Neural cell (in vitro differentiated cells): Measurements from ENCODE around the gene LRRC27. TPM values are rescaled to one million over a fixed set of nuclear protein-coding genes. Genes with fewer than 3 reads are reported as not detected.

ENCODE experiments used
- H2AFZ ChIP-seq: fragments of 200-600, 300-800 bp; sonication (generic), shearing (Covaris generic); 2 replicates; pipeline ENCODE4 v1.6.0; 2014; ENCODE audit warnings: low read depth, mild to moderate bottlenecking, antibody characterized with exemption, low read length, moderate library complexity
- H3F3A ChIP-seq: fragments of 200-600 bp; shearing (Covaris generic); 2 replicates; pipeline ENCODE4 v1.6.1; 2016; ENCODE audit warnings: mild to moderate bottlenecking, moderate library complexity, mixed read lengths, antibody characterized with exemption, low read length; ENCODE audit not compliant: insufficient read depth, poor library complexity, severe bottlenecking
- H3K27ac ChIP-seq: fragments of 200-600, 300-800 bp; sonication (generic), shearing (Covaris generic); 2 replicates; pipeline ENCODE4 v1.5.1; 2014; ENCODE audit warnings: mild to moderate bottlenecking, low read length, moderate library complexity
- H3K27me3 ChIP-seq: fragments of 300-800, 200-600 bp; sonication (generic), shearing (Covaris generic); 2 replicates; pipeline ENCODE4 v1.6.0; 2014; ENCODE audit warnings: mild to moderate bottlenecking, low read depth, low read length, moderate library complexity; ENCODE audit not compliant: insufficient read depth
- H3K36me3 ChIP-seq: fragments of 300-800, 200-600 bp; sonication (generic), shearing (Covaris generic); 2 replicates; pipeline ENCODE4 v1.5.1; 2014; ENCODE audit warnings: mild to moderate bottlenecking, antibody characterized with exemption, low read length, moderate library complexity; ENCODE audit not compliant: insufficient read depth
- H3K4me2 ChIP-seq: fragments of 300-800, 200-600 bp; sonication (generic), shearing (Covaris generic); 2 replicates; pipeline ENCODE4 v1.6.0; 2014; ENCODE audit warnings: mild to moderate bottlenecking, low read length
- H3K4me3 ChIP-seq: fragments of 300-800, 200-600 bp; sonication (generic), shearing (Covaris generic); 2 replicates; pipeline ENCODE4 v1.5.1; 2014; ENCODE audit warnings: mild to moderate bottlenecking, low read length, moderate library complexity
- H3K79me2 ChIP-seq: fragments of 200-600 bp; shearing (Covaris generic); replicated peaks from 2 replicates; pipeline ENCODE4 v1.6.0; 2014; ENCODE audit warnings: mild to moderate bottlenecking, low read length, moderate library complexity; ENCODE audit not compliant: insufficient read depth
- H3K9ac ChIP-seq: fragments of 300-800, 200-600 bp; sonication (generic), shearing (Covaris generic); 2 replicates; pipeline ENCODE4 v1.6.1; 2016; ENCODE audit warnings: mild to moderate bottlenecking, low read length, mixed read lengths
- H3K9me2 ChIP-seq: fragments of 200-600 bp; shearing (Covaris generic); 2 replicates; pipeline ENCODE4 v1.6.1; 2016; ENCODE audit warnings: mild to moderate bottlenecking, low read length, mixed read lengths; ENCODE audit not compliant: insufficient read depth
- H3K9me3 ChIP-seq: fragments of 200-600, 300-800 bp; sonication (generic), shearing (Covaris generic); 2 replicates; pipeline ENCODE4 v1.6.1; 2016; ENCODE audit warnings: mild to moderate bottlenecking, mixed run types, low read length, moderate library complexity, mixed read lengths
- H4K20me1 ChIP-seq: fragments of 200-600 bp; shearing (Covaris generic); 2 replicates; pipeline ENCODE4 v1.6.1; 2016; ENCODE audit warnings: mild to moderate bottlenecking, mixed run types; ENCODE audit not compliant: insufficient read depth
- EP300 ChIP-seq: fragments of 450-650 bp; conservative IDR thresholded peaks from 2 replicates; pipeline ENCODE4 v1.6.1; 2014; ENCODE audit warnings: antibody characterized with exemption, mild to moderate bottlenecking, moderate library complexity; ENCODE audit not compliant: poor library complexity, severe bottlenecking
- EZH2 ChIP-seq: fragments of 200-600, 300-800 bp; shearing (Covaris generic), sonication (generic); IDR thresholded peaks from 2 replicates; pipeline ENCODE4 v1.6.1; 2014; ENCODE audit warnings: antibody characterized with exemption, low read length, borderline replicate concordance, mild to moderate bottlenecking; ENCODE audit not compliant: insufficient read depth, poor library complexity, severe bottlenecking
- MXI1 ChIP-seq: fragments of 450-650 bp; conservative IDR thresholded peaks from 2 replicates; pipeline ENCODE4 v1.6.1; 2014; ENCODE audit warnings: antibody characterized with exemption, mild to moderate bottlenecking; ENCODE audit not compliant: poor library complexity, severe bottlenecking
- POLR2AphosphoS5 ChIP-seq: IDR thresholded peaks from 2 replicates; pipeline ENCODE4 v1.6.1; 2012
- RAD21 ChIP-seq: fragments of 450-650 bp; conservative IDR thresholded peaks from 2 replicates; pipeline ENCODE4 v1.6.1; 2014; ENCODE audit warnings: antibody characterized with exemption, mild to moderate bottlenecking, moderate library complexity
- REST ChIP-seq: IDR thresholded peaks from 2 replicates; pipeline ENCODE4 v1.6.1; 2012; ENCODE audit warnings: borderline replicate concordance
- SMC3 ChIP-seq: fragments of 450-650 bp; conservative IDR thresholded peaks from 2 replicates; pipeline ENCODE4 v1.6.1; 2014; ENCODE audit warnings: antibody characterized with exemption, mild to moderate bottlenecking, moderate library complexity; ENCODE audit not compliant: poor library complexity
- TAF1 ChIP-seq: IDR thresholded peaks from 2 replicates; pipeline ENCODE4 v1.6.1; 2012; ENCODE audit warnings: low read depth
- polyA plus RNA-seq: library from polyadenylated mRNA; depleted of rRNA; stranded (reverse); fragments of >200 nt; gene quantifications from 2 replicates; pipeline ENCODE4 v1.2.3, GENCODE V29; 2014
- TF ChIP-seq, protein P1 (sequence below): fragments of 450-650 bp; IDR thresholded peaks from 2 replicates; pipeline ENCODE4 v1.5.1; 2014; ENCODE audit warnings: antibody characterized with exemption, mild to moderate bottlenecking, moderate library complexity; ENCODE audit not compliant: poor library complexity, severe bottlenecking

The LRRC27 gene
- polyA plus RNA-seq, 1 donor from 2014 or later = 26.7 TPM

DNA sequence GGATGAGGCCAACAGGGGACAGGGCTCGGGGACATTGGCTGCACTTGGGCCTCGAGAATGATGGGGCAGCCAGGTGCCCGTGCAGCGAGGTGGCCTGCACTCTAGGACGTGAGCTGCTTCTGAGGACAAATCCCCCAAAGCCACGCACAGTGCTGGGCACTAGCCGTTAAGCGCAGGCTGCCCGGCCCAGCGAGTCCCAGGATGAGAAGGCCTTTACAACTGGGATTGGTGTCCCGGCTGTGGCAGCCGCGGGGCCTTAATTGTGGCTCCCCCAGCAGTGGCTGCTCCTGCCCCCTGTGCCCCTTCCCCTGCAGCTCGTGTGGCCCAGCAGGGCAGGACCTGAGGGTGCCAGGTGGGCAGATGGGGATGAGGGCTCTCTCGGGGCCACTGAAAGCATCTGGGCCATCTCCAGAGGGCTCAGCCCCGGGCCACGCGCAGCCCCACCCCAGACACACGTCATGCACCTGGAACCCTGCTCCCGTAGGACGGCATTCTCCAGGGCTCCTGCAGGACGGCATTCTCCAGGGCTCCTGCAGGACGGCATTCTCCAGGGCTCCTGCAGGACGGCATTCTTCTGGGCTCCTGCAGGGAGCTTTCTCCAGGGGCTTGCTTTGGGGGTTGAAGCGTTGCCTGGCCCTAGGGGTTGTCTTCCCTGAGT is 71.6 kb downstream of the LRRC27 start:
- H3K9me2 ChIP-seq = no peaks in the 10 kb centered on the region
- no peak overlapping the region for H3K27ac ChIP-seq
- no peak overlapping the region for H3K4me2 ChIP-seq
- H3K36me3 ChIP-seq = no peaks in the 10 kb centered on the region
- H3K4me3 ChIP-seq = no peak overlapping the region
- no peaks in the 10 kb centered on the region for H3K79me2 ChIP-seq
- H3K9me3 ChIP-seq = no peaks in the 10 kb centered on the region
- H3F3A ChIP-seq = no peaks in the 10 kb centered on the region
- H3K27me3 ChIP-seq = no peaks in the 10 kb centered on the region
- no peak for TF ChIP-seq RAD21
- no peak for TF ChIP-seq EP300
- TF ChIP-seq MXI1 = no peak
- no peak for TF ChIP-seq TAF1
- no peak for TF ChIP-seq REST
- TF ChIP-seq, protein P1, sequence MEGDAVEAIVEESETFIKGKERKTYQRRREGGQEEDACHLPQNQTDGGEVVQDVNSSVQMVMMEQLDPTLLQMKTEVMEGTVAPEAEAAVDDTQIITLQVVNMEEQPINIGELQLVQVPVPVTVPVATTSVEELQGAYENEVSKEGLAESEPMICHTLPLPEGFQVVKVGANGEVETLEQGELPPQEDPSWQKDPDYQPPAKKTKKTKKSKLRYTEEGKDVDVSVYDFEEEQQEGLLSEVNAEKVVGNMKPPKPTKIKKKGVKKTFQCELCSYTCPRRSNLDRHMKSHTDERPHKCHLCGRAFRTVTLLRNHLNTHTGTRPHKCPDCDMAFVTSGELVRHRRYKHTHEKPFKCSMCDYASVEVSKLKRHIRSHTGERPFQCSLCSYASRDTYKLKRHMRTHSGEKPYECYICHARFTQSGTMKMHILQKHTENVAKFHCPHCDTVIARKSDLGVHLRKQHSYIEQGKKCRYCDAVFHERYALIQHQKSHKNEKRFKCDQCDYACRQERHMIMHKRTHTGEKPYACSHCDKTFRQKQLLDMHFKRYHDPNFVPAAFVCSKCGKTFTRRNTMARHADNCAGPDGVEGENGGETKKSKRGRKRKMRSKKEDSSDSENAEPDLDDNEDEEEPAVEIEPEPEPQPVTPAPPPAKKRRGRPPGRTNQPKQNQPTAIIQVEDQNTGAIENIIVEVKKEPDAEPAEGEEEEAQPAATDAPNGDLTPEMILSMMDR = no peak
- TF ChIP-seq POLR2AphosphoS5 = no peak
- no peak for TF ChIP-seq SMC3
- TF ChIP-seq EZH2 = no peak
- no peak overlapping the region for H2AFZ ChIP-seq
- H4K20me1 ChIP-seq = no peaks in the 10 kb centered on the region
- H3K9ac ChIP-seq = no peak overlapping the region

- Histone ChIP-seq H3K4me2 (no peak overlapping the region), H3K36me3 (no peaks in the 10 kb centered on the region), H3K9me2 (no peaks in the 10 kb centered on the region), H3K9me3 (no peaks in the 10 kb centered on the region), H4K20me1 (no peaks in the 10 kb centered on the region), H3K4me3 (no peak overlapping the region), H3K79me2 (no peaks in the 10 kb centered on the region), H3K9ac (no peak overlapping the region), H3F3A (no peaks in the 10 kb centered on the region), H2AFZ (no peak overlapping the region), H3K27me3 (no peaks in the 10 kb centered on the region), H3K27ac (no peak overlapping the region)
- TF ChIP-seq EP300 (no peak), REST (no peak), TAF1 (no peak), SMC3 (no peak), MXI1 (no peak), EZH2 (no peak), POLR2AphosphoS5 (no peak), RAD21 (no peak)
- TF ChIP-seq, protein P1 = no peak
Observed at GRCh38 chr10:132404169-132404880, 72.3 kb downstream of the LRRC27 start.
